ENCODE results near the gene MRPL54. TPM values are rescaled to one million over a fixed set of nuclear protein-coding genes. Genes with fewer than 3 reads are reported as not detected.

MRPL54 gene
- total RNA-seq, result 10 to 100 TPM; 47.6 to 93.8 (median 66.5) TPM

- TF ChIP-seq CTCF (IDR thresholded peaks at IDR 0.05; ENCODE audit: low read depth), result no peak
Observed at GRCh38 chr19:3762501-3763459, at the start of gene MRPL54. TSS of gene MRPL54 (plus strand) at chr19:3762682. CDS start at chr19:3762701, 19 bp downstream.

- no peak for TF ChIP-seq CTCF (IDR thresholded peaks at IDR 0.05; ENCODE audit: low read depth)
Observed at GRCh38 chr19:3716147-3716668, 46.3 kb upstream of the MRPL54 start.

- no peak for TF ChIP-seq CTCF (IDR thresholded peaks at IDR 0.05; ENCODE audit: low read depth)
Observed at GRCh38 chr19:3719868-3720267, 42.6 kb upstream of the MRPL54 start.

- TF ChIP-seq CTCF (IDR thresholded peaks at IDR 0.05; ENCODE audit: low read depth), result no peak
Observed at GRCh38 chr19:3720349-3720917, 42.0 kb upstream of the MRPL54 start.

- no peak for TF ChIP-seq CTCF (IDR thresholded peaks at IDR 0.05; ENCODE audit: low read depth)
Observed at GRCh38 chr19:3721131-3721886, 41.2 kb upstream of the MRPL54 start.

- TF ChIP-seq CTCF (IDR thresholded peaks at IDR 0.05; ENCODE audit: low read depth), result no peak
Observed at GRCh38 chr19:3721887-3722442, 40.5 kb upstream of the MRPL54 start.

All from subcutaneous adipose tissue (tissue), 4 donors.